ENCODE results near the gene MUCL3. TPM values are rescaled to one million over a fixed set of nuclear protein-coding genes. Genes with fewer than 3 reads are reported as not detected.

Gene MUCL3, protein sequence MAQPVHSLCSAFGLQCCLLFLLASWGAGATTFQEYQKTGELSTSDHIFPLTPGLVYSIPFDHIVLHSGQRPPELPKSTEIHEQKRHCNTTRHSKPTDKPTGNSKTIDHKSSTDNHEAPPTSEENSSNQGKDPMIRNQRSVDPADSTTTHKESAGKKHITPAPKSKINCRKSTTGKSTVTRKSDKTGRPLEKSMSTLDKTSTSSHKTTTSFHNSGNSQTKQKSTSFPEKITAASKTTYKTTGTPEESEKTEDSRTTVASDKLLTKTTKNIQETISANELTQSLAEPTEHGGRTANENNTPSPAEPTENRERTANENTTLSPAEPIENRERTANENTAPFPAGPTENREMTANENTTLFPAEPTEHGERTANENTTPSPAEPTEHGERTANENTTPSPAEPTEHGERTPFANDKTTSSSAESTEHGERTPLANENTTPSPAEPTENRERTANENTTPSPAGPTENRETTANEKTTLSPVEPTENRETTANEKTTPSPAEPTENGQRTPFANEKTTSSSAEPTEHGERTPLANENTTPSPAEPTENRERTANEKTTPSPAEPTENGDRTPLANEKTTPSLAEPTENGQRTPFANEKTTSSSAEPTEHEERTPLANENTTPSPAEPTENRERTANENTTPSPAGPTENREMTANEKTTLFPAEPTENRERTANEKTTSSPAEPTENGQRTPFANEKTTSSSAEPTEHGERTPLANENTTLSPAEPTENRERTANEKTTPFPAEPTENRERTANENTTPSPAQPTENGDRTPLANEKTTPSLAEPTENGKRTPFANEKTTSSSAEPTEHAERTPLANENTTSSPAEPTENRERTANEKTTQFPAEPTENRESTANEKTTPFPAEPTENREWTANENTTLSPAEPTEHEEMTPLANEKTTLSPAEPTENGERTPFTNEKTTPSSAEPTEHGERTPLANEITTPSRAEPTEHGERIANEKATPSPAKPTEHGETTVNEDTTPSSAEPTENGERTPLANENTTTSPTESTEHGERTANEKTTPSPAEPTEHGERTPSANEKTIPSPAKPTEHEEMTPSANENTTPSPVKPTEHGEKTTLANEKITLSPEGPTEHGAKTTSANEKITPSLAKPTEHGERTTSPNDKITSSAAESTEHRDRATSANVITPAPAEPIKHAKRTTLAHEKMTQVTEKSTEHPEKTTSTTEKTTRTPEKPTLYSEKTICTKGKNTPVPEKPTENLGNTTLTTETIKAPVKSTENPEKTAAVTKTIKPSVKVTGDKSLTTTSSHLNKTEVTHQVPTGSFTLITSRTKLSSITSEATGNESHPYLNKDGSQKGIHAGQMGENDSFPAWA (N-terminal part only)
- total RNA-seq, result 1 to 10 TPM in 1 of 6 donors, under 1 TPM in 1, not detected in 4; 0.09 to 5.6 TPM
- polyA plus RNA-seq, result 1 to 10 TPM in 1 of 2 donors, under 1 TPM in 1; 0.04 to 1.2 TPM

DNA sequence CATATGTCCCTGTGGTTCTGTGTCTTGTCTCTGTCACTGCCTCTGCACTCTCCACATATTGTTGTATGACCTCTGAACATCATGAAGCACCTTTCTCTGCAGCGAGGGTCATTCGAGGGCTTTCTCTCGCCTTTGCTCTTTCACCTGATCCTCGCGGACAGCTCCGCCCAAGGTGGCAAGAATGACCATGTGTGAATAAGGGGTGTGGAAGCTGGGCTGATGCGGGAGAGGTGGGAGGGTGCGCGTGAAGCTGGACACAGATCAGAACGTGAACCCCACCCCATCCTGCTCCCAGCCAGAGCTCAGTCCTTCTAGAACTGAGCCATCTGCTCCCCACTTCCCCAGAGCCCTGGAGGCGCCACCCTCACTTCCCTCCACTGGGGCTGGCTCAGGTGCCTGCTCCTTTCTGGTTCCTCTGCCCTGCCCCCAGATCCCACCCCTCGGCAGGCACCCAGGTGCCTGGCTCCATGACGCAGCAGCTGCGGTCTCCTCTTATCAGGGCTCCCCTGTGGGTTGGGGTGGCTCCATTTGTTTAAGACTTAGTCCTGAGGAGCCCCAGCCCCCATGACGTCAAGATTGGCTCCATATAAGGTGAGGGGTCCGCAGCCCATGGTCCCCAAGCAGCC is at the start of gene MUCL3:
Gene MUCL3, plus strand, starts transcription at position 613 of the 626 bp plus-strand sequence. CDS start 27 bp downstream, outside the sequence.
- WGBS, 2 donors, result 57 to 74% methylated on average over 16 of the region's 16 CpGs
- TF ChIP-seq, protein P1, sequence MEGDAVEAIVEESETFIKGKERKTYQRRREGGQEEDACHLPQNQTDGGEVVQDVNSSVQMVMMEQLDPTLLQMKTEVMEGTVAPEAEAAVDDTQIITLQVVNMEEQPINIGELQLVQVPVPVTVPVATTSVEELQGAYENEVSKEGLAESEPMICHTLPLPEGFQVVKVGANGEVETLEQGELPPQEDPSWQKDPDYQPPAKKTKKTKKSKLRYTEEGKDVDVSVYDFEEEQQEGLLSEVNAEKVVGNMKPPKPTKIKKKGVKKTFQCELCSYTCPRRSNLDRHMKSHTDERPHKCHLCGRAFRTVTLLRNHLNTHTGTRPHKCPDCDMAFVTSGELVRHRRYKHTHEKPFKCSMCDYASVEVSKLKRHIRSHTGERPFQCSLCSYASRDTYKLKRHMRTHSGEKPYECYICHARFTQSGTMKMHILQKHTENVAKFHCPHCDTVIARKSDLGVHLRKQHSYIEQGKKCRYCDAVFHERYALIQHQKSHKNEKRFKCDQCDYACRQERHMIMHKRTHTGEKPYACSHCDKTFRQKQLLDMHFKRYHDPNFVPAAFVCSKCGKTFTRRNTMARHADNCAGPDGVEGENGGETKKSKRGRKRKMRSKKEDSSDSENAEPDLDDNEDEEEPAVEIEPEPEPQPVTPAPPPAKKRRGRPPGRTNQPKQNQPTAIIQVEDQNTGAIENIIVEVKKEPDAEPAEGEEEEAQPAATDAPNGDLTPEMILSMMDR (IDR thresholded peaks at IDR 0.05), result no peak
- H3K4me1 ChIP-seq, result no peaks in the 10 kb centered on the region

DNA sequence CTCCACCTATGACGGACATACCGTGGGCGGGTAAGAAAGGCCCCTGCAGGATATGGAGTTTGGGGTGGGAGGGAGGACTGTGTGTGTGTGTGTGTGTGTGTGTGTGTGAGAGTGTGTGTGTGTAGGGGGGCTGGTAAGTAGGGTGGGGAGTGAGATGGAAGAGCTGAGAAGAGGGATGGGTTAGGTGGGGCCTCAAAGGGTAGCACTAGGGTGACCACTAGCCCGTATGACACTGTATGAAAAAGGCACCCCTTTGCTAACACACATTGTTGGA is 49.4 kb upstream of the MUCL3 start:
- TF ChIP-seq, protein P1 (IDR thresholded peaks at IDR 0.05), result no peak
- no peak for DNase-seq
- FAIRE-seq, result no peak
- ATAC-seq, result no peak
- 92 to 93% methylated on average over 4 of the region's 4 CpGs for WGBS, 2 donors
- H3K27me3 ChIP-seq, result no peaks in the 10 kb centered on the region
- peaks cover 0 to 73% (median 25%) of the 10 kb centered on the region in 3 donors for H3K36me3 ChIP-seq
- no peaks in the 10 kb centered on the region for H3K9me3 ChIP-seq
- no peak overlapping the region for H3K27ac ChIP-seq
- no peak overlapping the region for H3K4me3 ChIP-seq
- intact Hi-C loops (cut with DNase I), result no loop called here
- H3K4me1 ChIP-seq, result peaks cover 8 to 12% (median 10%) of the 10 kb centered on the region in 3 donors

More for the DNA sequence above, at the start of gene MUCL3:
- FAIRE-seq (no peak), DNase-seq (no peak), ATAC-seq (peak in 1 of 4 donors; percentile 17)
- no peaks in the 10 kb centered on the region for H3K36me3 ChIP-seq
- H3K9me3 ChIP-seq, result no peaks in the 10 kb centered on the region
- H3K4me3 ChIP-seq, result no peak within 1 kb of the TSS
- H3K27me3 ChIP-seq, result no peaks in the 10 kb centered on the region
- no peak within 1 kb of the TSS for H3K27ac ChIP-seq
- intact Hi-C loops (cut with DNase I), result no loop called here

DNA sequence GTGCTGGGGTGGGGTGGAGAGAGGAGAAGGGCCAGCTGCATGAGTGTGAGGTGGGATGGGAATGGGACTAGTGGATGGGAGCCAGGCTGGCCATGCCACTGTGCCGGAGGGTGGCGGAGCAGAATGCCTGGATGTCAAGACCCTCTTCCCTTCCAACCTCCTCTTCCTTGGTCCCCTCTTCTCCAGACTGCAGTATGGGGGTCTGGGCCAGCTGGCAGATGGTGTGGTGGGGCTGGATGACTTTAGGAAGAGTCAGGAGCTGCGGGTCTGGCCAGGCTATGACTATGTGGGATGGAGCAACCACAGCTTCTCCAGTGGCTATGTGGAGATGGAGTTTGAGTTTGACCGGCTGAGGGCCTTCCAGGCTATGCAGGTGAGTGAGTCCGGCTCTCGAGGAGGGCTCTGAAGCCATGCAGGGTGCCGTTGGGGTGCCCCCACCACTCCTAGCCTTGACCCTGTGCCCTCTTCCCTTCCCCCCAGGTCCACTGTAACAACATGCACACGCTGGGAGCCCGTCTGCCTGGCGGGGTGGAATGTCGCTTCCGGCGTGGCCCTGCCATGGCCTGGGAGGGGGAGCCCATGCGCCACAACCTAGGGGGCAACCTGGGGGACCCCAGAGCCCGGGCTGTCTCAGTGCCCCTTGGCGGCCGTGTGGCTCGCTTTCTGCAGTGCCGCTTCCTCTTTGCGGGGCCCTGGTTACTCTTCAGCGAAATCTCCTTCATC is 48.8 kb upstream of the MUCL3 start:
- Histone ChIP-seq H3K4me1 (peaks cover 4 to 8% (median 6%) of the 10 kb centered on the region in 3 donors), H3K4me3 (no peak overlapping the region), H3K27ac (no peak overlapping the region), H3K9me3 (no peaks in the 10 kb centered on the region), H3K27me3 (no peaks in the 10 kb centered on the region), H3K36me3 (peaks cover 0 to 79% (median 27%) of the 10 kb centered on the region in 3 donors)
- ATAC-seq (no peak), FAIRE-seq (no peak), DNase-seq (no peak)
- TF ChIP-seq, protein P1 (IDR thresholded peaks at IDR 0.05), result no peak
- 87 to 95% methylated on average over 21 of the region's 21 CpGs for WGBS, 2 donors
- intact Hi-C loops (cut with DNase I), result no loop called here

DNA sequence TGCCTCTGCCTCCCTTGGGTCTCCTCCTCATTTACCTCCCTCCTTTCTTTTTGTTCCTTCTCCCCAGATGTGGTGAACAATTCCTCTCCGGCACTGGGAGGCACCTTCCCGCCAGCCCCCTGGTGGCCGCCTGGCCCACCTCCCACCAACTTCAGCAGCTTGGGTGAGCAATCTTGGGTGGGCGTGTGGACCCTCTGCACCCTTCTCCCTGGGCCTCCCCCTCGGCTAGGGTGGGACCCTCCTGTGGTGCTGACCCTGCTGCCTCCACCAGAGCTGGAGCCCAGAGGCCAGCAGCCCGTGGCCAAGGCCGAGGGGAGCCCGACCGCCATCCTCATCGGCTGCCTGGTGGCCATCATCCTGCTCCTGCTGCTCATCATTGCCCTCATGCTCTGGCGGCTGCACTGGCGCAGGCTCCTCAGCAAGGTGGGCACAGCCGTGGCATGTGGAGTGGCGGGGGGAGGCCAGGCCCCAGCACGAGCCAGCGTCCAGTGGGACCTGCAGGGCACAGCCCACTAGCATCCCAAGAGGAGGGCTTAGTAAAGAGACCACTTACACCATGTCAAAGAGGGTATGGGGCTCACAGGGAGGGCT is 47.7 kb upstream of the MUCL3 start:
- ATAC-seq, result no peak
- DNase-seq, result peak in 1 of 6 donors; percentile 32
- no peak overlapping the region for H3K27ac ChIP-seq
- no peak overlapping the region for H3K4me3 ChIP-seq
- 89 to 91% methylated on average over 16 of the region's 16 CpGs for WGBS, 2 donors
- no peak for FAIRE-seq
- H3K9me3 ChIP-seq, result no peaks in the 10 kb centered on the region
- peaks cover 0 to 1% (median 0%) of the 10 kb centered on the region in 3 donors for H3K4me1 ChIP-seq
- H3K36me3 ChIP-seq, result peaks cover 0 to 90% (median 37%) of the 10 kb centered on the region in 3 donors
- TF ChIP-seq, protein P1 (IDR thresholded peaks at IDR 0.05), result no peak
- intact Hi-C loops (cut with DNase I), result no loop called here
- no peaks in the 10 kb centered on the region for H3K27me3 ChIP-seq
